ENCODE results near the gene PSME3IP1. TPM values are rescaled to one million over a fixed set of nuclear protein-coding genes. Genes with fewer than 3 reads are reported as not detected.

The PSME3IP1 gene
- total RNA-seq, 4 donors from 2014 or later, result 95.7 to 185 (median 120) TPM

DNA sequence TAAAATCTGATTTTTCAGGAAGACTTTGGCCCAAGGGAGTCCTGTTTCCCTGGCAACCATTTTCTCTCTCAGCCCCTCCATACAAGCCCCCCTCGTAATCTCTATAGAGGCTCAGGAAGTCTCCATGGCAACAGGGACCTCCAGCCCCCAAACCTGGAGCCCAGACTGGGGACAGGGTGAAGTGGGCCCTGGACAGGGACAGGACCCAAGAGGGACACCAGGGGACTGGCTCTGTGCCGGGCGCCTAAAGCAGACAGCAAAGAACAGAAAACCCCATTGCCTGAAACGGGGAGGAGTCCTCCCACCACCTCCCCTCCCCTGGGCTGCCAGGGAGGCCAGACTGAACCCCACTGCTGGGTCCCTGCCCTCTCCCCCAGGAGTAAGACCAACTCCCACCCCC, 52.8 kb downstream of the PSME3IP1 start:
- Histone ChIP-seq H3K4me3 (no peak overlapping the region), H3K4me1 (peaks cover 25 to 53% (median 46%) of the 10 kb centered on the region in 4 donors), H3K36me3 (no peaks in the 10 kb centered on the region), H3K27me3 (no peaks in the 10 kb centered on the region), H3K27ac (peak overlapping the region; percentile 85 to 89 (median 87)), H3K9me3 (no peaks in the 10 kb centered on the region)
- DNase-seq, result no peak
- in situ Hi-C loops (cut with MboI; ENCODE audit: low pct_ligation_motif_present in 1 of 4, low pct_unique_long_range_greater_than_20kb in 1 of 4, low sequenced_read_pairs in 3 of 4) (no loop called here), intact Hi-C loops (cut with DNase I; ENCODE audit: low total_unique reads) (no loop called here)
- 60% methylated on average over 4 of the region's 4 CpGs; no CpG with 5 or more reads in 1 of the 2 donors for WGBS, 2 donors (ENCODE audit: low coverage in 1 of 2)
- TF ChIP-seq, protein P1, sequence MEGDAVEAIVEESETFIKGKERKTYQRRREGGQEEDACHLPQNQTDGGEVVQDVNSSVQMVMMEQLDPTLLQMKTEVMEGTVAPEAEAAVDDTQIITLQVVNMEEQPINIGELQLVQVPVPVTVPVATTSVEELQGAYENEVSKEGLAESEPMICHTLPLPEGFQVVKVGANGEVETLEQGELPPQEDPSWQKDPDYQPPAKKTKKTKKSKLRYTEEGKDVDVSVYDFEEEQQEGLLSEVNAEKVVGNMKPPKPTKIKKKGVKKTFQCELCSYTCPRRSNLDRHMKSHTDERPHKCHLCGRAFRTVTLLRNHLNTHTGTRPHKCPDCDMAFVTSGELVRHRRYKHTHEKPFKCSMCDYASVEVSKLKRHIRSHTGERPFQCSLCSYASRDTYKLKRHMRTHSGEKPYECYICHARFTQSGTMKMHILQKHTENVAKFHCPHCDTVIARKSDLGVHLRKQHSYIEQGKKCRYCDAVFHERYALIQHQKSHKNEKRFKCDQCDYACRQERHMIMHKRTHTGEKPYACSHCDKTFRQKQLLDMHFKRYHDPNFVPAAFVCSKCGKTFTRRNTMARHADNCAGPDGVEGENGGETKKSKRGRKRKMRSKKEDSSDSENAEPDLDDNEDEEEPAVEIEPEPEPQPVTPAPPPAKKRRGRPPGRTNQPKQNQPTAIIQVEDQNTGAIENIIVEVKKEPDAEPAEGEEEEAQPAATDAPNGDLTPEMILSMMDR (IDR thresholded peaks at IDR 0.05), result no peak
- TF ChIP-seq POLR2AphosphoS5 (IDR thresholded peaks at IDR 0.05) (no peak), EP300 (IDR thresholded peaks at IDR 0.05; ENCODE audit: low read depth) (no peak)

DNA sequence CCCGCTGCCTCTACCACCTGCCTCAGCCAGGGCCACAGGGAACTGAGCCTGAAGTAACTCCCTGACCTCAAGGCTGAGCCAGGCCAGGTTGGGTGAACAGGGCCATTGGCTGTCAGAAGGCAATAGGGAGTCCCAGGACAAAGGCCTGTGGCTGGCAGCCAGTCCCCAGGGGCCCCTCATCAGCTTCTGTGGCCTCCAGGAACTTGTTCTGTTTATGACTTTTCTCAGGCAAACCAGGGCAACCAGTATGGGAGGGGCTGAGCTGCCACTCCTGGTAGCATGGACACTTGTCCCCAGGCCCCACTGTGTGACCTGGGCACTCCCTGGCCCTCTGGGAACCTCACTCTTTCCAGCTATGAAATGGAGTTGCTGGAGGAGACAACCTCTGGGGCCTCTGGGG, 53.4 kb downstream of the PSME3IP1 start:
- H3K4me3 ChIP-seq, result no peak overlapping the region
- H3K9me3 ChIP-seq, result no peaks in the 10 kb centered on the region
- no peaks in the 10 kb centered on the region for H3K36me3 ChIP-seq
- in situ Hi-C loops (cut with MboI; ENCODE audit: low pct_ligation_motif_present in 1 of 4, low pct_unique_long_range_greater_than_20kb in 1 of 4, low sequenced_read_pairs in 3 of 4) (no loop called here), intact Hi-C loops (cut with DNase I; ENCODE audit: low total_unique reads) (no loop called here)
- TF ChIP-seq, protein P1 (IDR thresholded peaks at IDR 0.05), result no peak
- TF ChIP-seq POLR2A (IDR thresholded peaks at IDR 0.05), result peak; percentile 34
- TF ChIP-seq POLR2AphosphoS5 (IDR thresholded peaks at IDR 0.05), result peak in 2 of 3 donors; percentile 47 to 54
- no peaks in the 10 kb centered on the region for H3K27me3 ChIP-seq
- WGBS, 2 donors (ENCODE audit: low coverage in 1 of 2), result 44% methylated on average over 1 of the region's 1 CpG; no CpG with 5 or more reads in 1 of the 2 donors
- peak overlapping the region; percentile 85 to 89 (median 87) for H3K27ac ChIP-seq
- peaks cover 25 to 53% (median 46%) of the 10 kb centered on the region in 4 donors for H3K4me1 ChIP-seq
- peak; percentile 90 for DNase-seq

DNA sequence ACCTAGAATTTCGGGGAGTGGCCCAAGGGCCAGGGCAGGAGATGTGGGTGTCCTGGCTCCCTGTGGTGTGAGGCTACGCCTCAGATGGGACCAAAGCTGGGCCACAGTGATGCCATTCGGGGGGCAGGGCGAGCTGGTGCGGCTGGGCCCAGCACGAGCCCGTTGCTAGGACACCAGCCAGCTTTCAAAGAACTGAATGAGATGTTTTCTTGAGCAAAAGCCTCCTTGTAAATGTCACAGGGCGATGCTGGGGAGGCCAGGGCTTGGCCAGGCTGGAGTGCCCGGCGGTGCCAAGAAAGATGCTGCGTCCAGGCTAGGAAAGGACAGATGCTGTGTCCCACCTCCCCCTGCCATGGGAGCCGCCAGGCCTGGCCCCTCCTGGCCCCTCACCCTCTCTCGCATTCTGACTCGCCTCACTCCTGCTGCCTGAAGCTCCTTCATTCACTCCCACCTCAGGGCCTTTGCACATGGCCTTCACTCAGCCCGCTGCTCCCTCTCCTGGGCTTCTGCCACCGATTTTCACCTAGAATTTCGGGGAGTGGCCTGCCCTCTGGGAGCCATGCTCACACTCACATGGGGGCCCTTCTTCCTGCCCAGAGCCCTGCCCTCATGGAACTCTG, 54.4 kb downstream of the PSME3IP1 start:
- intact Hi-C loops (cut with DNase I; ENCODE audit: low total_unique reads), result no loop called here
- Histone ChIP-seq H3K4me1 (peaks cover 25 to 53% (median 46%) of the 10 kb centered on the region in 4 donors), H3K4me3 (no peak overlapping the region), H3K36me3 (no peaks in the 10 kb centered on the region), H3K27ac (peak overlapping the region; percentile 85 to 87 (median 86)), H3K9me3 (no peaks in the 10 kb centered on the region), H3K27me3 (no peaks in the 10 kb centered on the region)
- in situ Hi-C loops (cut with MboI; ENCODE audit: low pct_ligation_motif_present in 1 of 4, low pct_unique_long_range_greater_than_20kb in 1 of 4, low sequenced_read_pairs in 3 of 4), result no loop called here
- DNase-seq, result no peak
- WGBS, 2 donors (ENCODE audit: low coverage in 1 of 2), result 84% methylated on average over 17 of the region's 17 CpGs; no CpG with 5 or more reads in 1 of the 2 donors
- TF ChIP-seq POLR2AphosphoS5 (IDR thresholded peaks at IDR 0.05) (no peak), POLR2A (IDR thresholded peaks at IDR 0.05) (no peak), EP300 (IDR thresholded peaks at IDR 0.05; ENCODE audit: low read depth) (no peak)
- TF ChIP-seq, protein P1 (IDR thresholded peaks at IDR 0.05), result no peak

DNA sequence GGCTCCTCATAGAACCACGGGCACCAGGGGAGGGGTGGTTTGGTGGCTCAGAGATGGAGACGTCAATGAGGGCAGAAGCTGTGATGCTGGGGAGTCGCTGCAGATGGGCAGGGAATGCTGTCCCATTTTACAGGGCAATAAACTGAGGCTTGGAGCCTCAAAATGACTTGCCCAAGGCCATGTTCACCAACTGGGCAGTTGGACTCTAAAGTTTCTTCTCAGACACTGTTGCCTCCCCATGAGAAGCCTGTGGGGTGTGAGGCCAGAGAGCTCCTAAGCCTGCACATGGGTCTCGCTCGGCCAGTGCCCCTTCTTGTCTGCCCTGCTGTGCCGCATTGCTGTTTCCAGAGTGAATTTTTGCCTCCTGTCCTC, 54.9 kb downstream of the PSME3IP1 start:
- Histone ChIP-seq H3K27ac (peak overlapping the region; percentile 85 to 87 (median 86)), H3K4me3 (no peak overlapping the region), H3K4me1 (peaks cover 25 to 53% (median 46%) of the 10 kb centered on the region in 4 donors), H3K9me3 (no peaks in the 10 kb centered on the region), H3K27me3 (no peaks in the 10 kb centered on the region), H3K36me3 (no peaks in the 10 kb centered on the region)
- intact Hi-C loops (cut with DNase I; ENCODE audit: low total_unique reads), result no loop called here
- in situ Hi-C loops (cut with MboI; ENCODE audit: low pct_ligation_motif_present in 1 of 4, low pct_unique_long_range_greater_than_20kb in 1 of 4, low sequenced_read_pairs in 3 of 4), result no loop called here
- TF ChIP-seq POLR2AphosphoS5 (IDR thresholded peaks at IDR 0.05), result no peak
- no peak for TF ChIP-seq EP300 (IDR thresholded peaks at IDR 0.05; ENCODE audit: low read depth)
- TF ChIP-seq, protein P1 (IDR thresholded peaks at IDR 0.05), result no peak
- TF ChIP-seq POLR2A (IDR thresholded peaks at IDR 0.05), result no peak
- no peak for DNase-seq
- WGBS, 2 donors (ENCODE audit: low coverage in 1 of 2), result 99% methylated on average over 6 of the region's 6 CpGs; no CpG with 5 or more reads in 1 of the 2 donors
